ENCODE measurements around the gene ECD.

The ECD gene

GRCh38 chr10:73167783-73168464 lies at the start of gene ECD, which contains the start of gene FAM149B1:
TSS of gene ECD (minus strand) at chr10:73168008. CDS start at chr10:73163937, 4,071 bp downstream.
TSS of gene FAM149B1 (plus strand) at chr10:73168119. CDS start at chr10:73168340, 221 bp downstream.
- TF ChIP-seq JUND (IDR thresholded peaks at IDR 0.05; ENCODE audit: low read depth) = no peak
- in situ Hi-C loops (cut with HindIII; ENCODE audit: low pct_unique_long_range_greater_than_20kb, low sequenced_read_pairs) = no loop called here
- DNase-seq (ENCODE audit: low read depth in 1 of 2, low spot score in 1 of 2) = peak; percentile 90 to 98

- in situ Hi-C loops (cut with HindIII; ENCODE audit: low pct_unique_long_range_greater_than_20kb, low sequenced_read_pairs) = no loop called here
- TF ChIP-seq JUND (IDR thresholded peaks at IDR 0.05; ENCODE audit: low read depth) = no peak
- DNase-seq (ENCODE audit: low read depth in 1 of 2, low spot score in 1 of 2) = no peak
Observed at GRCh38 chr10:73215749-73216148, 47.9 kb upstream of the ECD start.

- in situ Hi-C loops (cut with HindIII; ENCODE audit: low pct_unique_long_range_greater_than_20kb, low sequenced_read_pairs) = no loop called here
- DNase-seq (ENCODE audit: low read depth in 1 of 2, low spot score in 1 of 2) = no peak
- TF ChIP-seq JUND (IDR thresholded peaks at IDR 0.05; ENCODE audit: low read depth) = no peak
Observed at GRCh38 chr10:73211106-73211811, 43.5 kb upstream of the ECD start.

GRCh38 chr10:73210395-73211105 lies 42.7 kb upstream of the ECD start:
- DNase-seq (ENCODE audit: low read depth in 1 of 2, low spot score in 1 of 2) = no peak
- TF ChIP-seq JUND (IDR thresholded peaks at IDR 0.05; ENCODE audit: low read depth) = no peak
- in situ Hi-C loops (cut with HindIII; ENCODE audit: low pct_unique_long_range_greater_than_20kb, low sequenced_read_pairs) = no loop called here

- TF ChIP-seq JUND (IDR thresholded peaks at IDR 0.05; ENCODE audit: low read depth) = no peak
- peak; percentile 23 to 52 for DNase-seq (ENCODE audit: low read depth in 1 of 2, low spot score in 1 of 2)
Observed at GRCh38 chr10:73209705-73210104, 41.9 kb upstream of the ECD start.

GRCh38 chr10:73207883-73208282 lies 40.1 kb upstream of the ECD start:
- no peak for DNase-seq (ENCODE audit: low read depth in 1 of 2, low spot score in 1 of 2)
- in situ Hi-C loops (cut with HindIII; ENCODE audit: low pct_unique_long_range_greater_than_20kb, low sequenced_read_pairs) = no loop called here
- TF ChIP-seq JUND (IDR thresholded peaks at IDR 0.05; ENCODE audit: low read depth) = no peak

More at GRCh38 chr10:73209705-73210104, 41.9 kb upstream of the ECD start:
- in situ Hi-C loops (cut with HindIII; ENCODE audit: low pct_unique_long_range_greater_than_20kb, low sequenced_read_pairs) = no loop called here

GRCh38 chr10:73206385-73206784 lies 38.6 kb upstream of the ECD start:
- TF ChIP-seq JUND (IDR thresholded peaks at IDR 0.05; ENCODE audit: low read depth) = no peak
- no peak for DNase-seq (ENCODE audit: low read depth in 1 of 2, low spot score in 1 of 2)
- in situ Hi-C loops (cut with HindIII; ENCODE audit: low pct_unique_long_range_greater_than_20kb, low sequenced_read_pairs) = no loop called here

- no peak for DNase-seq (ENCODE audit: low read depth in 1 of 2, low spot score in 1 of 2)
- in situ Hi-C loops (cut with HindIII; ENCODE audit: low pct_unique_long_range_greater_than_20kb, low sequenced_read_pairs) = no loop called here
- TF ChIP-seq JUND (IDR thresholded peaks at IDR 0.05; ENCODE audit: low read depth) = no peak
Observed at GRCh38 chr10:73205890-73206289, 38.1 kb upstream of the ECD start.

- in situ Hi-C loops (cut with HindIII; ENCODE audit: low pct_unique_long_range_greater_than_20kb, low sequenced_read_pairs) = no loop called here
- no peak for TF ChIP-seq JUND (IDR thresholded peaks at IDR 0.05; ENCODE audit: low read depth)
- no peak for DNase-seq (ENCODE audit: low read depth in 1 of 2, low spot score in 1 of 2)
Observed at GRCh38 chr10:73205081-73205480, 37.3 kb upstream of the ECD start.

GRCh38 chr10:73190188-73190587 lies 22.4 kb upstream of the ECD start:
- DNase-seq (ENCODE audit: low read depth in 1 of 2, low spot score in 1 of 2) = no peak
- in situ Hi-C loops (cut with HindIII; ENCODE audit: low pct_unique_long_range_greater_than_20kb, low sequenced_read_pairs) = no loop called here
- TF ChIP-seq JUND (IDR thresholded peaks at IDR 0.05; ENCODE audit: low read depth) = no peak

GRCh38 chr10:73186266-73186665 lies 18.5 kb upstream of the ECD start:
- DNase-seq (ENCODE audit: low read depth in 1 of 2, low spot score in 1 of 2) = no peak
- in situ Hi-C loops (cut with HindIII; ENCODE audit: low pct_unique_long_range_greater_than_20kb, low sequenced_read_pairs) = no loop called here
- TF ChIP-seq JUND (IDR thresholded peaks at IDR 0.05; ENCODE audit: low read depth) = no peak

GRCh38 chr10:73183667-73184281 lies 16.0 kb upstream of the ECD start:
- no peak for TF ChIP-seq JUND (IDR thresholded peaks at IDR 0.05; ENCODE audit: low read depth)
- DNase-seq (ENCODE audit: low read depth in 1 of 2, low spot score in 1 of 2) = no peak
- in situ Hi-C loops (cut with HindIII; ENCODE audit: low pct_unique_long_range_greater_than_20kb, low sequenced_read_pairs) = no loop called here
